Ishikawa (cell line): ENCODE data around the gene CCL23.

Experiments used
- CEBPB ChIP-seq: IDR thresholded peaks from 2 replicates; pipeline ENCODE4 v1.6.1; 2012
- EP300 ChIP-seq: IDR thresholded peaks from 2 replicates; pipeline ENCODE4 v1.6.1; 2012; ENCODE audit warnings: borderline replicate concordance
- NFIC ChIP-seq: IDR thresholded peaks from 2 replicates; pipeline ENCODE4 v1.6.1; 2012
- RAD21 ChIP-seq: IDR thresholded peaks from 2 replicates; pipeline ENCODE4 v1.6.1; 2012; ENCODE audit warnings: low read depth
- TAF1 ChIP-seq: IDR thresholded peaks from 2 replicates; pipeline ENCODE4 v1.6.1; 2012; ENCODE audit warnings: low read depth, mild to moderate bottlenecking
- TCF12 ChIP-seq: IDR thresholded peaks from 2 replicates; pipeline ENCODE4 v1.6.1; 2012; ENCODE audit warnings: low read depth
- YY1 ChIP-seq: IDR thresholded peaks from 2 replicates; pipeline ENCODE4 v1.6.1; 2012; ENCODE audit warnings: low read depth
- ZBTB7A ChIP-seq: IDR thresholded peaks from 2 replicates; pipeline ENCODE4 v1.6.1; 2012; ENCODE audit warnings: low read depth
- TF ChIP-seq, protein P1 (sequence below): IDR thresholded peaks from 2 replicates; pipeline ENCODE4 v1.6.1; 2012
- TF ChIP-seq, protein P2 (sequence below): IDR thresholded peaks from 2 replicates; pipeline ENCODE4 v1.6.1; 2012; ENCODE audit warnings: low read depth, mild to moderate bottlenecking

DNA sequence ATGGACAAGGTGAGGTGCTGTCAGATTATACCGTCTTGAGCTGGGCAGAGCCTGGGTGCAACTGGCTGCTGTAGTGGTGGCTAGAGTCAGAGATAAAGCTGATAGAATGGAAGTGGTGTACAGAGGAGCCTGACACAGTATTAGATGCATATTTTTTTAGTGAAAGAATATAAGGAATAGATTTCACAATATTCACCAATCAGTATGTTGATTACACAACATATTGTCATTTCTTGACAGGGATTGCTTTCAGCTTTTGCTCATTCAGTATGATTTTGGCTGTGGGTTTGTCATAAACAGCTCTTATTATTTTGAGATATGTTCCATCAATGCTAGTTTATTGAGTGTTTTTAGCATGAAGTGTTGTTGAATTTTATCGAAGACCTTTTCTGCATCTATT, 1.7 kb upstream of the CCL23 start:
- TF ChIP-seq, protein P1, sequence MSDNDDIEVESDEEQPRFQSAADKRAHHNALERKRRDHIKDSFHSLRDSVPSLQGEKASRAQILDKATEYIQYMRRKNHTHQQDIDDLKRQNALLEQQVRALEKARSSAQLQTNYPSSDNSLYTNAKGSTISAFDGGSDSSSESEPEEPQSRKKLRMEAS: no peak
- TF ChIP-seq TAF1: no peak
- TF ChIP-seq TCF12: no peak
- no peak for TF ChIP-seq NFIC
- no peak for TF ChIP-seq ZBTB7A
- no peak for TF ChIP-seq RAD21
- TF ChIP-seq, protein P2, sequence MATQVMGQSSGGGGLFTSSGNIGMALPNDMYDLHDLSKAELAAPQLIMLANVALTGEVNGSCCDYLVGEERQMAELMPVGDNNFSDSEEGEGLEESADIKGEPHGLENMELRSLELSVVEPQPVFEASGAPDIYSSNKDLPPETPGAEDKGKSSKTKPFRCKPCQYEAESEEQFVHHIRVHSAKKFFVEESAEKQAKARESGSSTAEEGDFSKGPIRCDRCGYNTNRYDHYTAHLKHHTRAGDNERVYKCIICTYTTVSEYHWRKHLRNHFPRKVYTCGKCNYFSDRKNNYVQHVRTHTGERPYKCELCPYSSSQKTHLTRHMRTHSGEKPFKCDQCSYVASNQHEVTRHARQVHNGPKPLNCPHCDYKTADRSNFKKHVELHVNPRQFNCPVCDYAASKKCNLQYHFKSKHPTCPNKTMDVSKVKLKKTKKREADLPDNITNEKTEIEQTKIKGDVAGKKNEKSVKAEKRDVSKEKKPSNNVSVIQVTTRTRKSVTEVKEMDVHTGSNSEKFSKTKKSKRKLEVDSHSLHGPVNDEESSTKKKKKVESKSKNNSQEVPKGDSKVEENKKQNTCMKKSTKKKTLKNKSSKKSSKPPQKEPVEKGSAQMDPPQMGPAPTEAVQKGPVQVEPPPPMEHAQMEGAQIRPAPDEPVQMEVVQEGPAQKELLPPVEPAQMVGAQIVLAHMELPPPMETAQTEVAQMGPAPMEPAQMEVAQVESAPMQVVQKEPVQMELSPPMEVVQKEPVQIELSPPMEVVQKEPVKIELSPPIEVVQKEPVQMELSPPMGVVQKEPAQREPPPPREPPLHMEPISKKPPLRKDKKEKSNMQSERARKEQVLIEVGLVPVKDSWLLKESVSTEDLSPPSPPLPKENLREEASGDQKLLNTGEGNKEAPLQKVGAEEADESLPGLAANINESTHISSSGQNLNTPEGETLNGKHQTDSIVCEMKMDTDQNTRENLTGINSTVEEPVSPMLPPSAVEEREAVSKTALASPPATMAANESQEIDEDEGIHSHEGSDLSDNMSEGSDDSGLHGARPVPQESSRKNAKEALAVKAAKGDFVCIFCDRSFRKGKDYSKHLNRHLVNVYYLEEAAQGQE: no peak
- no peak for TF ChIP-seq EP300
- no peak for TF ChIP-seq YY1
- no peak for TF ChIP-seq CEBPB
